Endothelial cell of umbilical vein (primary cell): ENCODE data around the gene STPG4. TPM values are rescaled to one million over a fixed set of nuclear protein-coding genes. Genes with fewer than 3 reads are reported as not detected.

ENCODE experiments used
- BruUV-seq: library from RNA; stranded (reverse); fragments of 400-500 nt; replicated peaks from 2 replicates; lab custom pipeline; 2021; lab: Mats Ljungman, UMichigan
- CTCF ChIA-PET: fragments of 300-600, 350-600 bp; sonication (Branson Sonifier 250); formaldehyde crosslinking; loops from one replicate; lab custom pipeline; 2021; ENCODE audit warnings: antibody characterized with exemption, inconsistent platforms; lab: Charles Lee
- POLR2A ChIA-PET: fragments of 300-600, 350-600 bp; sonication (Branson Sonifier 250); formaldehyde crosslinking; loops from one replicate; lab custom pipeline; 2021; ENCODE audit warnings: antibody characterized with exemption, inconsistent platforms; lab: Charles Lee
- DNase-seq: peaks from one replicate; pipeline ENCODE4 v3.0.0-alpha.2; 2011; ENCODE audit warnings: low read depth, low spot score
- FAIRE-seq: peaks from 2 replicates; lab custom pipeline; 2011; peaks lifted over from hg19 to GRCh38; lab: Jason Lieb, UNC
- H2AFZ ChIP-seq: 2 replicates; pipeline ENCODE4 v1.6.0; 2012; ENCODE audit warnings: low read depth, low read length, control low read depth, inconsistent platforms
- H3K27ac ChIP-seq: 2 replicates; pipeline ENCODE4 v1.5.1; 2011; ENCODE audit warnings: low read depth, mild to moderate bottlenecking, control low read depth, low read length, moderate library complexity; ENCODE audit not compliant: insufficient read depth
- H3K27me3 ChIP-seq, 2 experiments: 2 replicates each; pipeline versions ENCODE4 v1.6.0 to v1.6.1; 2011; ENCODE audit warnings: low read length in 2 of 2, mixed read lengths in 1 of 2; ENCODE audit not compliant: control insufficient read depth in 2 of 2, insufficient read depth in 2 of 2
- H3K36me3 ChIP-seq, 2 experiments: 2 replicates in 1 of 2; 3 replicates in 1 of 2; pipeline ENCODE4 v1.5.1; 2011; ENCODE audit warnings: low read length in 2 of 2, mild to moderate bottlenecking in 1 of 2, moderate library complexity in 1 of 2; ENCODE audit not compliant: control insufficient read depth in 2 of 2, insufficient read depth in 2 of 2; ENCODE audit errors: extremely low read depth in 1 of 2
- H3K4me1 ChIP-seq: 3 replicates; pipeline ENCODE4 v1.5.1; 2011; ENCODE audit warnings: mild to moderate bottlenecking, low read length; ENCODE audit not compliant: control insufficient read depth, insufficient read depth; ENCODE audit errors: extremely low read depth
- H3K4me2 ChIP-seq: 2 replicates; pipeline ENCODE4 v1.6.1; 2011; ENCODE audit warnings: low read length, control low read depth, mixed read lengths; ENCODE audit not compliant: insufficient read depth
- H3K4me3 ChIP-seq, 3 experiments: fragments of 200-600 bp in 1 of 3; sonication (generic), shearing (Covaris generic) in 1 of 3; replicated peaks in 1 of 3; 2 replicates each; pipeline ENCODE4 v1.5.1; 2011 to 2016; ENCODE audit warnings: control low read depth in 3 of 3, low read length in 3 of 3, mild to moderate bottlenecking in 2 of 3, inconsistent platforms in 1 of 3, low read depth in 1 of 3, moderate library complexity in 1 of 3; ENCODE audit not compliant: insufficient read depth in 1 of 3
- H3K79me2 ChIP-seq: 2 replicates; pipeline ENCODE4 v1.6.0; 2012; ENCODE audit warnings: low read length, inconsistent platforms; ENCODE audit not compliant: control insufficient read depth, insufficient read depth
- H3K9ac ChIP-seq: replicated peaks from 2 replicates; pipeline ENCODE3; 2011; ENCODE audit warnings: low read length, control low read depth; ENCODE audit not compliant: insufficient read depth; ENCODE audit errors: extremely low read depth
- H3K9me1 ChIP-seq: replicated peaks from 3 replicates; pipeline ENCODE4 v1.6.0; 2011; ENCODE audit warnings: mild to moderate bottlenecking, low read length; ENCODE audit not compliant: control insufficient read depth, insufficient read depth; ENCODE audit errors: extremely low read depth
- H3K9me3 ChIP-seq: replicated peaks from 2 replicates; pipeline ENCODE4 v1.5.1; 2012; ENCODE audit warnings: low read length, inconsistent platforms; ENCODE audit not compliant: control insufficient read depth, insufficient read depth
- H4K20me1 ChIP-seq: replicated peaks from 2 replicates; pipeline ENCODE3; 2011; ENCODE audit warnings: mild to moderate bottlenecking, low read length; ENCODE audit not compliant: control insufficient read depth, insufficient read depth; ENCODE audit errors: extremely low read depth
- CTCF ChIP-seq, 2 donors: IDR thresholded peaks; 1 replicate in 1 of 2; 2 replicates in 1 of 2; pipeline ENCODE4 v1.5.1; 2011; ENCODE audit warnings: low read length in 2 of 2, mild to moderate bottlenecking in 2 of 2, moderate library complexity in 2 of 2, control low read depth in 1 of 2, inconsistent platforms in 1 of 2, low read depth in 1 of 2; ENCODE audit not compliant: insufficient read depth in 1 of 2; ENCODE audit errors: extremely low read depth in 1 of 2
- EZH2 ChIP-seq: IDR thresholded peaks from 2 replicates; pipeline ENCODE4 v1.6.1; 2012; ENCODE audit warnings: borderline replicate concordance, low read depth, mild to moderate bottlenecking, moderate library complexity, low read length, inconsistent platforms; ENCODE audit not compliant: severe bottlenecking
- GATA2 ChIP-seq: IDR thresholded peaks from 2 replicates; pipeline ENCODE4 v1.7.0; 2011; ENCODE audit warnings: low read depth, mild to moderate bottlenecking, moderate library complexity, mixed read lengths, low read length; ENCODE audit not compliant: insufficient read length, insufficient read depth
- JUN ChIP-seq: IDR thresholded peaks from 2 replicates; pipeline ENCODE4 v1.6.1; 2011; ENCODE audit warnings: borderline replicate concordance, low read depth; ENCODE audit not compliant: insufficient read length, insufficient read depth
- MYC ChIP-seq: IDR thresholded peaks from one replicate; pipeline ENCODE4 v1.6.1; 2011; ENCODE audit warnings: mild to moderate bottlenecking, low read depth, low read length
- POLR2A ChIP-seq: IDR thresholded peaks from 2 replicates; pipeline ENCODE4 v1.6.1; 2012; ENCODE audit warnings: low read depth, mild to moderate bottlenecking, control low read depth, low read length
- POLR2AphosphoS5 ChIP-seq: IDR thresholded peaks from 2 replicates; pipeline ENCODE4 v1.6.1; 2012; ENCODE audit warnings: low read depth, mild to moderate bottlenecking, control low read depth, low read length, moderate library complexity; ENCODE audit not compliant: insufficient read depth
- dilution Hi-C: fragments of 300-500 bp; cut with MboI; formaldehyde crosslinking; loops from one replicate; pipeline ENCODE4 v1.15.0; 2019; ENCODE audit warnings: low sequenced_read_pairs; ENCODE audit not compliant: extremely low pct_ligation_motif_present
- intact Hi-C: fragments of 100-400 bp; cut with micrococcal nuclease; formaldehyde crosslinking; loops from one replicate; pipeline ENCODE4 v1.10.0; 2022
- polyA plus RNA-seq, 4 experiments: library from polyadenylated mRNA; depleted of rRNA in 3 of 4; stranded (reverse) in 3 of 4; unstranded in 1 of 4; fragments of >200 nt; gene quantifications; 2 replicates each; pipeline versions ENCODE4 v1.2.1 to v1.2.3, GENCODE V29; 2011 to 2012; ENCODE audit warnings: missing spikeins in 1 of 4
- total RNA-seq: library from RNA; stranded (reverse); gene quantifications from 2 replicates; pipeline ENCODE4 v1.2.3, GENCODE V29; 2021

The STPG4 gene
- total and polyA plus RNA-seq, 2 donors (not counting 3 experiments of a cell fraction or from before 2014, with no cell fraction given): 0.53 TPM; not detected in 1

DNA sequence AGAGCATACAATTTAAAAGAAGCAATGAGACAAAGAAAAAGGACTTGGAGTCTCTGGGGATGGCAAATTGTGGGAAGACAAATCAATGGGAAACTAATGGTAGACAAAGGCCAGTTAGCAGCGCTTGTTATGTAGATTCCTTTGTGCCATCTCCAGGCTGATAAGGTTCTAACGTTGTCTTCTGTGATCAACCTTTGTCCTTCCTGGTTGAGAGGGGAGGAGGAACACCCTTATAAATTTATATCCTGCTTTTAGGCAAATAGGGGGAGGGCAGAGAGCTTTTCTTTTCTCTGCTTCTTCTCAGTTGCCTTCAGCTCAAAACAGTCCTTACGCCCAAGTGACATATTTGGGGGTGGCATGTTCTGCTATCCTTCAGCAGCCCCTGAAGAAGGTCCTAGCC, 89.8 kb downstream of the STPG4 start:
- TF ChIP-seq POLR2A (no peak), JUN (no peak), GATA2 (no peak), MYC (no peak), POLR2AphosphoS5 (no peak), CTCF (IDR thresholded peaks at IDR 0.05; ENCODE audit: extremely low read depth in 1 of 2, insufficient read depth in 1 of 2, low read depth in 1 of 2, low read length in 2 of 2) (no peak)
- no peak overlapping the region for H3K4me2 ChIP-seq
- H3K9me3 ChIP-seq: no peaks in the 10 kb centered on the region
- DNase-seq: no peak
- H3K27ac ChIP-seq: no peak overlapping the region
- no peaks in the 10 kb centered on the region for H3K9me1 ChIP-seq
- no peak overlapping the region for H2AFZ ChIP-seq
- CTCF ChIA-PET: interaction anchor here (0.9 to 1.7 kb wide), 9 partner anchors 12 to 258 kb away, joined by 3 to 13 read pairs (median 5); no protein-coding TSS in a partner anchor
- no peaks in the 10 kb centered on the region for H3K27me3 ChIP-seq
- intact Hi-C loops: no loop called here
- peak; percentile 55 for FAIRE-seq
- peaks cover 31% of the 10 kb centered on the region for H3K4me1 ChIP-seq
- H4K20me1 ChIP-seq: no peaks in the 10 kb centered on the region
- no peak overlapping the region for H3K4me3 ChIP-seq
- dilution Hi-C loops: no loop called here
- POLR2A ChIA-PET: interaction anchor here (0.6 kb wide), 1 partner anchor 84 kb away, joined by 4 read pairs; no protein-coding TSS in a partner anchor
- H3K79me2 ChIP-seq: no peaks in the 10 kb centered on the region
- H3K36me3 ChIP-seq: no peaks in the 10 kb centered on the region
- no peak overlapping the region for H3K9ac ChIP-seq
- no TSS peak for BruUV-seq

GRCh38 chr2:47064106-47064505, 91.0 kb downstream of the STPG4 start:
- H3K79me2 ChIP-seq: no peaks in the 10 kb centered on the region
- H3K27me3 ChIP-seq: no peaks in the 10 kb centered on the region
- no peaks in the 10 kb centered on the region for H3K9me3 ChIP-seq
- H4K20me1 ChIP-seq: no peaks in the 10 kb centered on the region
- no peak for TF ChIP-seq EZH2
- H3K27ac ChIP-seq: no peak overlapping the region
- ChIA-PET POLR2A (no interaction called here), CTCF (no interaction called here)
- dilution Hi-C loops: no loop called here
- DNase-seq (no peak), FAIRE-seq (no peak)
- no peak overlapping the region for H2AFZ ChIP-seq
- H3K4me2 ChIP-seq: no peak overlapping the region
- no peak overlapping the region for H3K9ac ChIP-seq
- intact Hi-C loops: no loop called here
- peaks cover 18% of the 10 kb centered on the region for H3K4me1 ChIP-seq
- BruUV-seq: no TSS peak
- H3K36me3 ChIP-seq: no peaks in the 10 kb centered on the region
- no peak overlapping the region for H3K4me3 ChIP-seq
- no peaks in the 10 kb centered on the region for H3K9me1 ChIP-seq
